ENCODE measurements around the gene PTPRG.

DNA sequence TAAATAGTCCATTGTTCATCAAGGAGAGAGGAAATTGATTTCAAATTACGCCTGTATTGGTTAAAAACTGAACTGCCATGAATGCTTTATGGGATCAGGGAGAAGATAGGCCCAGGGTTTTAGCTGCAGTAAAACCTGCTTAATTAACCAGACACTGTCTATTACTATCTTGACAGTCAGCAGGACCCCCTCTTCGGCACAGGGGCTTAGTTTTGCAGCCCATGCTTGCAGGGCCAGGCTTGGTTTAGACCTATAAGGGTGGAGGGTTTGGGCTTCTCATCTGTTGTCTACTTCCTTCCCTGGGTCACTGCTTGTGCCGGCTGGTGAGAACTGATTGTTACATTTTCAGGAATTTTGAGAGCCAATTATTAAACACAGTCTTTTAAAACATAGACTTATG lies 41.1 kb downstream of the PTPRG start:
- TF ChIP-seq, protein P1, sequence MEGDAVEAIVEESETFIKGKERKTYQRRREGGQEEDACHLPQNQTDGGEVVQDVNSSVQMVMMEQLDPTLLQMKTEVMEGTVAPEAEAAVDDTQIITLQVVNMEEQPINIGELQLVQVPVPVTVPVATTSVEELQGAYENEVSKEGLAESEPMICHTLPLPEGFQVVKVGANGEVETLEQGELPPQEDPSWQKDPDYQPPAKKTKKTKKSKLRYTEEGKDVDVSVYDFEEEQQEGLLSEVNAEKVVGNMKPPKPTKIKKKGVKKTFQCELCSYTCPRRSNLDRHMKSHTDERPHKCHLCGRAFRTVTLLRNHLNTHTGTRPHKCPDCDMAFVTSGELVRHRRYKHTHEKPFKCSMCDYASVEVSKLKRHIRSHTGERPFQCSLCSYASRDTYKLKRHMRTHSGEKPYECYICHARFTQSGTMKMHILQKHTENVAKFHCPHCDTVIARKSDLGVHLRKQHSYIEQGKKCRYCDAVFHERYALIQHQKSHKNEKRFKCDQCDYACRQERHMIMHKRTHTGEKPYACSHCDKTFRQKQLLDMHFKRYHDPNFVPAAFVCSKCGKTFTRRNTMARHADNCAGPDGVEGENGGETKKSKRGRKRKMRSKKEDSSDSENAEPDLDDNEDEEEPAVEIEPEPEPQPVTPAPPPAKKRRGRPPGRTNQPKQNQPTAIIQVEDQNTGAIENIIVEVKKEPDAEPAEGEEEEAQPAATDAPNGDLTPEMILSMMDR (IDR thresholded peaks at IDR 0.05; ENCODE audit: low read depth, low read length, missing input control) = no peak
- TF ChIP-seq, protein P2, sequence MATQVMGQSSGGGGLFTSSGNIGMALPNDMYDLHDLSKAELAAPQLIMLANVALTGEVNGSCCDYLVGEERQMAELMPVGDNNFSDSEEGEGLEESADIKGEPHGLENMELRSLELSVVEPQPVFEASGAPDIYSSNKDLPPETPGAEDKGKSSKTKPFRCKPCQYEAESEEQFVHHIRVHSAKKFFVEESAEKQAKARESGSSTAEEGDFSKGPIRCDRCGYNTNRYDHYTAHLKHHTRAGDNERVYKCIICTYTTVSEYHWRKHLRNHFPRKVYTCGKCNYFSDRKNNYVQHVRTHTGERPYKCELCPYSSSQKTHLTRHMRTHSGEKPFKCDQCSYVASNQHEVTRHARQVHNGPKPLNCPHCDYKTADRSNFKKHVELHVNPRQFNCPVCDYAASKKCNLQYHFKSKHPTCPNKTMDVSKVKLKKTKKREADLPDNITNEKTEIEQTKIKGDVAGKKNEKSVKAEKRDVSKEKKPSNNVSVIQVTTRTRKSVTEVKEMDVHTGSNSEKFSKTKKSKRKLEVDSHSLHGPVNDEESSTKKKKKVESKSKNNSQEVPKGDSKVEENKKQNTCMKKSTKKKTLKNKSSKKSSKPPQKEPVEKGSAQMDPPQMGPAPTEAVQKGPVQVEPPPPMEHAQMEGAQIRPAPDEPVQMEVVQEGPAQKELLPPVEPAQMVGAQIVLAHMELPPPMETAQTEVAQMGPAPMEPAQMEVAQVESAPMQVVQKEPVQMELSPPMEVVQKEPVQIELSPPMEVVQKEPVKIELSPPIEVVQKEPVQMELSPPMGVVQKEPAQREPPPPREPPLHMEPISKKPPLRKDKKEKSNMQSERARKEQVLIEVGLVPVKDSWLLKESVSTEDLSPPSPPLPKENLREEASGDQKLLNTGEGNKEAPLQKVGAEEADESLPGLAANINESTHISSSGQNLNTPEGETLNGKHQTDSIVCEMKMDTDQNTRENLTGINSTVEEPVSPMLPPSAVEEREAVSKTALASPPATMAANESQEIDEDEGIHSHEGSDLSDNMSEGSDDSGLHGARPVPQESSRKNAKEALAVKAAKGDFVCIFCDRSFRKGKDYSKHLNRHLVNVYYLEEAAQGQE (IDR thresholded peaks at IDR 0.05) = no peak
- TF ChIP-seq, protein P3, sequence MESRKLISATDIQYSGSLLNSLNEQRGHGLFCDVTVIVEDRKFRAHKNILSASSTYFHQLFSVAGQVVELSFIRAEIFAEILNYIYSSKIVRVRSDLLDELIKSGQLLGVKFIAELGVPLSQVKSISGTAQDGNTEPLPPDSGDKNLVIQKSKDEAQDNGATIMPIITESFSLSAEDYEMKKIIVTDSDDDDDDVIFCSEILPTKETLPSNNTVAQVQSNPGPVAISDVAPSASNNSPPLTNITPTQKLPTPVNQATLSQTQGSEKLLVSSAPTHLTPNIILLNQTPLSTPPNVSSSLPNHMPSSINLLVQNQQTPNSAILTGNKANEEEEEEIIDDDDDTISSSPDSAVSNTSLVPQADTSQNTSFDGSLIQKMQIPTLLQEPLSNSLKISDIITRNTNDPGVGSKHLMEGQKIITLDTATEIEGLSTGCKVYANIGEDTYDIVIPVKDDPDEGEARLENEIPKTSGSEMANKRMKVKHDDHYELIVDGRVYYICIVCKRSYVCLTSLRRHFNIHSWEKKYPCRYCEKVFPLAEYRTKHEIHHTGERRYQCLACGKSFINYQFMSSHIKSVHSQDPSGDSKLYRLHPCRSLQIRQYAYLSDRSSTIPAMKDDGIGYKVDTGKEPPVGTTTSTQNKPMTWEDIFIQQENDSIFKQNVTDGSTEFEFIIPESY (IDR thresholded peaks at IDR 0.05) = no peak
- TF ChIP-seq HNF4A (conservative IDR thresholded peaks at IDR 0.05) = no peak
- TF ChIP-seq HNF4G (IDR thresholded peaks at IDR 0.05) = no peak
- TF ChIP-seq TAF1 (conservative IDR thresholded peaks at IDR 0.05) = no peak

All from liver (tissue), 3 donors.